Measurements from ENCODE around the gene ARID4A.
"Not testable (repeated sequence)": the region's sequence is repeated elsewhere in the genome, so short reads cannot be mapped to it uniquely, and the experiment has no call there.

Gene ARID4A

GRCh38 chr14:58298477-58299400, at the start of gene ARID4A:
Gene ARID4A (plus strand): TSS chr14:58298555. CDS start chr14:58299855, 1,300 bp downstream.
- peak; percentile 30 for DNase-seq

GRCh38 chr14:58249611-58250010, 48.7 kb upstream of the ARID4A start:
- DNase-seq = no peak

GRCh38 chr14:58258156-58258555, 40.2 kb upstream of the ARID4A start:
- DNase-seq = no peak

- DNase-seq = not testable (repeated sequence)
Observed at GRCh38 chr14:58262005-58262404, 36.4 kb upstream of the ARID4A start.

- no peak for DNase-seq
Observed at GRCh38 chr14:58265401-58265800, 33.0 kb upstream of the ARID4A start.

- DNase-seq = no peak
Observed at GRCh38 chr14:58270628-58271027, 27.7 kb upstream of the ARID4A start.

GRCh38 chr14:58272588-58273372, 25.6 kb upstream of the ARID4A start:
- peak; percentile 7 for DNase-seq

- DNase-seq = no peak
Observed at GRCh38 chr14:58274881-58275280, 23.5 kb upstream of the ARID4A start.

GRCh38 chr14:58275527-58276190, 22.7 kb upstream of the ARID4A start:
- no peak for DNase-seq

- DNase-seq = no peak
Observed at GRCh38 chr14:58276208-58276607, 22.1 kb upstream of the ARID4A start.

- no peak for DNase-seq
Observed at GRCh38 chr14:58278177-58278576, 20.2 kb upstream of the ARID4A start.

- DNase-seq = no peak
Observed at GRCh38 chr14:58280954-58281787, 17.2 kb upstream of the ARID4A start.

- no peak for DNase-seq
Observed at GRCh38 chr14:58281969-58282368, 16.4 kb upstream of the ARID4A start.

- DNase-seq = no peak
Observed at GRCh38 chr14:58282925-58283593, 15.3 kb upstream of the ARID4A start.

- no peak for DNase-seq
Observed at GRCh38 chr14:58283730-58284129, 14.6 kb upstream of the ARID4A start.

- DNase-seq = no peak
Observed at GRCh38 chr14:58285132-58285531, 13.2 kb upstream of the ARID4A start.

- no peak for DNase-seq
Observed at GRCh38 chr14:58287607-58288042, 10.7 kb upstream of the ARID4A start.

- DNase-seq = no peak
Observed at GRCh38 chr14:58288106-58288792, 10.1 kb upstream of the ARID4A start.

GRCh38 chr14:58291646-58292045, 6.7 kb upstream of the ARID4A start:
- no peak for DNase-seq

- DNase-seq = no peak
Observed at GRCh38 chr14:58292187-58292586, 6.2 kb upstream of the ARID4A start.

- DNase-seq = no peak
Observed at GRCh38 chr14:58294201-58294600, 4.2 kb upstream of the ARID4A start.

All from RPMI8226 (cell line).